T-cell (primary cell): ENCODE measurements around the gene PRAMEF18. TPM values are rescaled to one million over a fixed set of nuclear protein-coding genes. Genes with fewer than 3 reads are reported as not detected.
"Not testable (repeated sequence)": the region's sequence is repeated elsewhere in the genome, so short reads cannot be mapped to it uniquely, and the experiment has no call there.

ENCODE experiments used
- ATAC-seq, 4 experiments: fragments of 200-7000 bp in 3 of 4; fragments of 150-1000 bp in 1 of 4; cut with Tn5 transposase; replicated peaks in 1 of 4; 1 replicate in 3 of 4; 2 replicates in 1 of 4; pipeline ENCODE4 v1.10.0; 2021; ENCODE audit warnings: moderate library complexity in 3 of 4, mild to moderate bottlenecking in 2 of 4, moderate number of reproducible peaks in 1 of 4
- CTCF ChIA-PET, 2 donors: fragments of 300-600 bp; sonication (Branson Sonifier 250); formaldehyde crosslinking; loops; one replicate each; lab custom pipeline; 2022; ENCODE audit warnings: antibody characterized with exemption in 2 of 2; lab: Charles Lee
- POLR2A ChIA-PET, 2 donors: fragments of 300-600 bp; sonication (Branson Sonifier 250); formaldehyde crosslinking; loops; one replicate each; lab custom pipeline; 2022; ENCODE audit warnings: antibody characterized with exemption in 2 of 2; lab: Charles Lee
- DNase-seq, 35 experiments: peaks; one replicate each; pipeline versions ENCODE4 v3.0.0 to v3.0.0-alpha.2; 2013 to 2023
- H3K27ac ChIP-seq: one replicate; pipeline ENCODE4 v1.5.1; 2013; ENCODE audit warnings: low read length
- H3K27me3 ChIP-seq, 2 experiments: replicated peaks in 1 of 2; 1 replicate in 1 of 2; 2 replicates in 1 of 2; pipeline versions ENCODE4 v1.6.1 to v1.7.0; 2013; ENCODE audit warnings: low read length in 1 of 2, mixed read lengths in 1 of 2; ENCODE audit not compliant: control insufficient read depth in 2 of 2, insufficient read depth in 2 of 2; ENCODE audit errors: extremely low read depth in 1 of 2
- H3K36me3 ChIP-seq, 2 donors: 1 replicate in 1 of 2; 2 replicates in 1 of 2; pipeline versions ENCODE4 v1.6.1 to v1.7.0; 2013; ENCODE audit warnings: low read length in 1 of 2; ENCODE audit not compliant: control insufficient read depth in 2 of 2, insufficient read depth in 1 of 2; ENCODE audit errors: extremely low read depth in 1 of 2
- H3K4me1 ChIP-seq, 2 experiments: 1 replicate in 1 of 2; 2 replicates in 1 of 2; pipeline versions ENCODE4 v1.6.1 to v1.7.0; 2013; ENCODE audit warnings: low read length in 2 of 2, mixed read lengths in 1 of 2; ENCODE audit not compliant: insufficient read depth in 2 of 2, control insufficient read depth in 1 of 2; ENCODE audit errors: extremely low read depth in 1 of 2
- H3K4me3 ChIP-seq, 2 donors: 1 replicate in 1 of 2; 2 replicates in 1 of 2; pipeline versions ENCODE4 v1.5.1 to v1.7.0; 2013; ENCODE audit warnings: mild to moderate bottlenecking in 2 of 2, low read length in 1 of 2, moderate library complexity in 1 of 2; ENCODE audit not compliant: control insufficient read depth in 1 of 2; ENCODE audit errors: extremely low read depth in 1 of 2
- H3K9me3 ChIP-seq: 2 replicates; pipeline ENCODE4 v1.7.0; 2013
- H3K27ac Mint-ChIP-seq, 2 donors: one replicate each; pipeline ENCODE4 v1.8.0; 2020 to 2021; ENCODE audit warnings: mild to moderate bottlenecking in 2 of 2, mixed read lengths in 2 of 2
- H3K27me3 Mint-ChIP-seq, 2 donors: one replicate each; pipeline ENCODE4 v1.8.0; 2021 to 2022; ENCODE audit warnings: mixed read lengths in 2 of 2
- H3K36me3 Mint-ChIP-seq: one replicate; pipeline ENCODE4 v1.8.0; 2021; ENCODE audit warnings: mixed read lengths
- H3K4me1 Mint-ChIP-seq, 3 donors: one replicate each; pipeline ENCODE4 v1.8.0; 2020 to 2022; ENCODE audit warnings: mixed read lengths in 3 of 3, mild to moderate bottlenecking in 1 of 3
- H3K4me3 Mint-ChIP-seq, 3 donors: one replicate each; pipeline ENCODE4 v1.8.0; 2020 to 2022; ENCODE audit warnings: mild to moderate bottlenecking in 3 of 3, mixed read lengths in 3 of 3, moderate library complexity in 3 of 3
- H3K9me3 Mint-ChIP-seq, 3 donors: one replicate each; pipeline ENCODE4 v1.8.0; 2020 to 2022; ENCODE audit warnings: mixed read lengths in 3 of 3
- WGBS: methylation state at CpG from one replicate; pipeline ENCODE4 v1.1.5; 2013; ENCODE audit warnings: missing lambda C conversion rate; ENCODE audit not compliant: insufficient coverage; 5-methylcytosine and 5-hydroxymethylcytosine counted together
- total RNA-seq, 35 experiments: library from RNA in 6 of 35; stranded (reverse) in 6 of 35; fragments of 120-200 nt in 1 of 35; gene quantifications; one replicate each; pipeline versions ENCODE4 v1.2.1 to v1.2.4 and lab custom pipeline; 2013 to 2026

The PRAMEF18 gene
- total RNA-seq, 5 donors from 2014 or later (not counting 1 experiment from before 2014, with no cell fraction given) = not detected

DNA sequence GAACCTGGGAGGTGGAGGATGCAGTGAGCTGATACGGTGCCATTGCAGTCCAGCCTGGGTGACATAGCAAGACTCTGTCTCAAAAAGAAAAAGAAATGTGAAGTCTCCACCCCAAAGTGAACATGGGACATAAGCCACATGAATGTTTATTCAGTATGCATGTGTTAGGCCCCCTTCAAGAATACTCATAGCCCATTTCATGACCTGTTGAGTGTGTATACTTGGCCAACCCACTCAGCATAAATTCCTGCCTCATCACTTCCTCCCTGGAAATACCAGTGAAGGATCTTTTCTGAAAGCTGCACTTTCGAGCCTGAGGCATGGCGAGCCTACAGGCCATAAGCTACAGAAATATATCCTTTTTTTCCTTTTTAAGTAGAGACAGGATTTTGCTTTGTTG lies 6.8 kb downstream of the PRAMEF18 start:
- H3K9me3 ChIP-seq, H3K27me3 Mint-ChIP-seq, H3K4me1 ChIP-seq, H3K27me3 ChIP-seq, DNase-seq, ATAC-seq, H3K4me3 ChIP-seq, H3K27ac ChIP-seq, H3K4me1 Mint-ChIP-seq, H3K36me3 Mint-ChIP-seq, H3K9me3 Mint-ChIP-seq, H3K27ac Mint-ChIP-seq, H3K36me3 ChIP-seq, POLR2A ChIA-PET, H3K4me3 Mint-ChIP-seq, CTCF ChIA-PET: not testable (repeated sequence)
- no CpG with 5 or more reads among the region's 3 CpGs for WGBS

DNA sequence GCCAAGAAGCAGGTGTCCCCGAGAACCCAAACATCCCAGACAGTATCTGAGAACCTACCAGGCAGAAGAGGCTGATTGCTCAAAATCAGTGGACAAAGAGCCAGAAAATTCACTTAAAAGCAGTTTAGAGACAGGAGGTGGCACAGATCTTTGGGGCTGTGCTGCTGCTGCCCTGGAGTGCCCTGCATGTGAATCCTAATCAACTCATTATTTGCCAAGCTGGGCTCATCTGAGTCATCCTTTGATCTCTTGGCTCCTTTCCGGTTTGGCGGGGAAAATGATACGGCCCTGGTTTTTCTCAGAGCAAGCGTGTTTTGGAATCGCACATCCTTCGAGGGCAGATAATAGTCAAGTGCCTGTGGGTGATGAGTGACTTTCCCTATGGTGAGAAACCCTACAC lies 9.3 kb downstream of the PRAMEF18 start:
- CTCF ChIA-PET, POLR2A ChIA-PET, H3K36me3 Mint-ChIP-seq: not testable (repeated sequence)

DNA sequence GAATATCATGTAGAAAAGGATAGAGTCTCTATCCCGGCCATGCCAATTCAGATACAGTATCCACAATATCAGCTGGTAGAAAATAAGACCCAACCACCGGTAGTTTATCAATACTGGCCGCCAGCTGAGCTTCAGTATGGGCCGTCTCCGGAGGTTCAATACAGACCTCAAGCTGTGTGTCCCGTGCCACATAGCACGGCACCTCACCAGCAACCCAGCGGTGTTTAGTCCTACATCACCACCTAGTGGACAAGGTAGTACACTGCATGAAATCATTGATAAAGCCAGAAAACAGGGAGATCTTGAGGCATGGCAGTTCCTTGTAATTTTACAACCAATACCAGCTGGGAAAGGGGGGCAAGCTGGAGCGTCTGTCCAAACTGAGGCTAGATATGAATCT lies 17.2 kb downstream of the PRAMEF18 start:
- ATAC-seq, CTCF ChIA-PET, H3K9me3 Mint-ChIP-seq, DNase-seq, H3K36me3 Mint-ChIP-seq, H3K27me3 Mint-ChIP-seq, POLR2A ChIA-PET, H3K36me3 ChIP-seq, H3K27ac Mint-ChIP-seq, H3K27me3 ChIP-seq, H3K4me1 ChIP-seq, H3K27ac ChIP-seq, H3K4me3 Mint-ChIP-seq, H3K9me3 ChIP-seq, H3K4me1 Mint-ChIP-seq, H3K4me3 ChIP-seq: not testable (repeated sequence)
- no CpG with 5 or more reads among the region's 9 CpGs for WGBS

More for the DNA sequence above, 9.3 kb downstream of the PRAMEF18 start:
- not testable (repeated sequence) for H3K9me3 ChIP-seq, H3K27ac ChIP-seq, H3K27me3 Mint-ChIP-seq, DNase-seq, H3K36me3 ChIP-seq, H3K4me1 ChIP-seq, H3K9me3 Mint-ChIP-seq, H3K4me3 ChIP-seq, H3K27me3 ChIP-seq, H3K4me1 Mint-ChIP-seq, ATAC-seq, H3K27ac Mint-ChIP-seq, H3K4me3 Mint-ChIP-seq
- WGBS = no CpG with 5 or more reads among the region's 7 CpGs

DNA sequence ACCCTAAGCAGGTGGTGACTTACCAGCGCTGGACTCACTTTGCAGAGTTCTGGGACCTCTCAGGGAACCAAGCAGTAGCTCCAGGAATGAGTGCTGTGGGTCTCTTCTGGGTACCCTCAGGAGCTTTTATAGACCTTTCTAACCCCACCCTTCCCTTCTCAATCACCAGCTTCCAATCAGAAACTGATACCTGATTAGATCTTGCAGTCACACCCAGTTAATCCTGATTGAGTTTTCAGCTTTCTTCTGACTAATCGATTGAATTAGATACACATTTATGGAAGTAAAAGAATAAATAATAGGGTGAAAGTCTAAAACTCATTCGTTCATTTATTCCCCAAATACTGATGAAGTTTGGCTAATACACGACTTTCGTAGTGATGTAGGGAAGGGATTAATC lies 24.6 kb downstream of the PRAMEF18 start, which contains the start of gene PRAMEF13:
Gene PRAMEF13 (minus strand): TSS at position 101 of the 400 bp plus-strand sequence. CDS start 1,820 bp downstream, outside the sequence.
- not testable (repeated sequence) for ATAC-seq

More for the DNA sequence above, 24.6 kb downstream of the PRAMEF18 start, which contains the start of gene PRAMEF13:
- CTCF ChIA-PET, H3K27me3 Mint-ChIP-seq, H3K4me3 ChIP-seq, H3K4me1 ChIP-seq, H3K27ac ChIP-seq, H3K27ac Mint-ChIP-seq, H3K9me3 Mint-ChIP-seq, H3K4me3 Mint-ChIP-seq, DNase-seq, H3K9me3 ChIP-seq, POLR2A ChIA-PET, H3K27me3 ChIP-seq, H3K36me3 ChIP-seq, H3K4me1 Mint-ChIP-seq, H3K36me3 Mint-ChIP-seq: not testable (repeated sequence)
- WGBS = no CpG with 5 or more reads among the region's 5 CpGs

Other genes with a start within 250 kb of the PRAMEF18 start
- not detected for gene PRAMEF27, start 169.6 kb downstream of the PRAMEF18 start, total RNA-seq
- gene HNRNPCL3, start 165.4 kb downstream of the PRAMEF18 start, total RNA-seq = not detected
- not detected for gene PRAMEF25, start 155.4 kb downstream of the PRAMEF18 start, total RNA-seq
- not detected for gene HNRNPCL2, start 109.3 kb downstream of the PRAMEF18 start, total RNA-seq
- gene PRAMEF26, start 70.1 kb downstream of the PRAMEF18 start, total RNA-seq = not detected
- not detected for gene HNRNPCL4, start 60.5 kb downstream of the PRAMEF18 start, total RNA-seq
- gene PRAMEF9, start 54.3 kb downstream of the PRAMEF18 start, total RNA-seq = not detected
- gene PRAMEF13, start 24.7 kb downstream of the PRAMEF18 start, total RNA-seq = not detected
- gene PRAMEF5, start 28.0 kb upstream of the PRAMEF18 start, total RNA-seq = not detected
- not detected for gene PRAMEF8, start 59.0 kb upstream of the PRAMEF18 start, total RNA-seq
- gene PRAMEF33, start 77.4 kb upstream of the PRAMEF18 start, total RNA-seq = not detected
- not detected for gene PRAMEF15, start 89.4 kb upstream of the PRAMEF18 start, total RNA-seq
- gene PRAMEF14, start 121.0 kb upstream of the PRAMEF18 start, total RNA-seq = not detected
- not detected for gene PRAMEF19, start 145.8 kb upstream of the PRAMEF18 start, total RNA-seq
- not detected for gene PRAMEF17, start 163.5 kb upstream of the PRAMEF18 start, total RNA-seq
- not detected for gene PRAMEF20, start 184.3 kb upstream of the PRAMEF18 start, total RNA-seq